ENCODE data around the gene BZW1. TPM values are rescaled to one million over a fixed set of nuclear protein-coding genes. Genes with fewer than 3 reads are reported as not detected.

Gene BZW1
- total RNA-seq (2022; extraction: Qiagen RNA extraction; ENCODE audit: low read depth): 407 to 658 TPM (median 417 TPM) in 5 replicates

DNA sequence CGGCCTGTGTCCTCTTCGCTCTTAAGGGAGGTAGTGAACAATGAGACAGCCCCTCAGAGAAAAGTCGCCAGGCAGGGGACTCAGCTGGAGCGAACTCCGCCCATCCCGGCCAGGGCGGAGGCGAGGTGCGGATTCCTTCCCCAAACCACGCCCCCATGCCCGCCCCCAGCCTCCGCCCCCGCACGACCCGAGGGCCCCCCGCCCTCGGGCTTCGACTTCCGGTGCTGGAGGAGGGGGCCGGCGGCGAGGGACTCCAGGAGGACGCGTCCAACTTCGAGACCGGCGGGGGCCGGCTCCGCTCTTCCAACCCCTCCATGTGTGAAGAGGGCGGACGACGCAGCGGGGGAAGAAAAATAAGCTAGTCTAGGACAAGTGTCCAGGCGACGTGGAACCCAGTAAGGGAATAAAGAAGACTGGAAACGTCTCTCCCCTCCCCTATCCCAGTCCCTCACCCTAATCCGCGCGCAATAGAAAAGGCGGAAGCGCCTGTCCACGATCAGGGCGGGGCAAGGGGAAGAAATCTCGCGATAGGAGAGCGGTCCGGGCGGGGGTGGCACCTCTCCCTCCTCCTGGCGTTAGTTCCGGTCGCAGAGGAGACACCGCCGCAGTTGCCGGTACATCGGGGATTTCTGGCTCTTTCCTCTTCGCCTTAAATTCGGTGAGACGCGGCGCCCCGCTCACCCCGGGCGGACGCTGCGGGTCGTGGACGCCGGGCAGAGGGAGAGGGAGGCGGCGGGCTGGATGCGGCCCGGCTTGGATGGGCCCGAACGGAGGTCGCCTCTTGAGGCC is at the start of gene BZW1:
TSS of gene BZW1 (plus strand) at position 578 of the 789 bp plus-strand sequence. CDS start 1,308 bp downstream, outside the sequence.

DNA sequence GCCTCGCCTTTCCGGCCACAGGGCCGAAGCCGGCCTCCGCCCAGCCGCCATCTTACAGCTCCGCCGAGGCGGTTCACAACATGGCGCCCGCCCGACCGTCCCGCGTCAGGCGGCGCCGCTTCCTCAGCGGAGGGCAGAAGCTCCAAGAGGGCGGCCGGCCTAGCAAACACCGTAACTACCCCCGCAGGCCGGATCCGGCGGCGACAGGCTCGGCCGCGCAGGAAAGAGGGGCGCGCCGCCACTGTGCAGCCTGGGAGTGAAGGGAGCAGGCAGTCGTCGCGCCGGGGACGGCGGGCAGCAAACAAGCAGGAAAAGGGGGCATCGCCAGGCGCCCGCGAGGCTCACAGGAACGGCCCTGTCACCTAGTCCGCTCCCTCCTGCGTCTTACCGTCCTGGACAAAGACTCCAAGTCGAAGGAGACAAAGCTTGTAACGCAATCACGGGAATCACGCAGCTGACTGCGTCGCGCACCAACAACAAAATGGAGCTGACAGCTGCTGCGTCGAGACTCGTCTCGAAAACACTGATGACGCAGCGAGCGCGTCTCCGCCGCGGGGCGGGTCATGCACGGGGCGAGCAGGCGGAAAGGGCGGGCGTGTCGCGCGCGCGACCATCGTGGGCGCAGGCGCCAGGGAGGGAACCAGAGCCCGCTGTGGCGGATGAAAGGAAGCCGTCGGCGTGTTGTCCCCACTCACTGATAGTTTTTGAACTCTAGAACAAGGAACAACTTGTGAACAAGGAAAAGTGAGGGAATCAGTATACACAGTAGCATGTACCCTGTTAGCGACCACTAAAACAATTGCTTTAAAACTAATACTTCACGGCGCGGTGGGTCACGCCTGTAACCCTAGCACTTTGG is 52.7 kb downstream of the BZW1 start, which contains the start of gene CLK1:
TSS of gene CLK1 (minus strand) at position 483 of the 859 bp plus-strand sequence. CDS start 2,796 bp downstream, outside the sequence.

Other genes starting within 250 kb of the BZW1 start
- gene AOX1, start 225.9 kb upstream of the BZW1 start, total RNA-seq (2022; extraction: Qiagen RNA extraction; ENCODE audit: low read depth): 2.8 to 3.8 TPM (median 3.6 TPM) in 5 replicates
- gene CLK1, start 52.7 kb downstream of the BZW1 start, total RNA-seq (2022; extraction: Qiagen RNA extraction; ENCODE audit: low read depth): 25.4 to 48.1 TPM (median 39.1 TPM) in 5 replicates
- gene PPIL3, start 77.2 kb downstream of the BZW1 start, total RNA-seq (2022; extraction: Qiagen RNA extraction; ENCODE audit: low read depth): 19.2 to 25.8 TPM (median 24.4 TPM) in 5 replicates
- 37.9 to 44.1 TPM (median 41.3 TPM) in 5 replicates for gene NIF3L1, start 77.5 kb downstream of the BZW1 start, total RNA-seq (2022; extraction: Qiagen RNA extraction; ENCODE audit: low read depth)
- gene ORC2, start 151.8 kb downstream of the BZW1 start, total RNA-seq (2022; extraction: Qiagen RNA extraction; ENCODE audit: low read depth): 12.5 to 18.1 TPM (median 14.1 TPM) in 5 replicates

Measured in A549 treated with RU486 at 1 μM for 4 hours (cell line).